ENCODE results near the gene KCNIP2. TPM values are rescaled to one million over a fixed set of nuclear protein-coding genes. Genes with fewer than 3 reads are reported as not detected.

Gene KCNIP2
- total RNA-seq, 4 donors from 2014 or later = 0.33 to 2.4 (median 0.39) TPM; not detected in 1

GRCh38 chr10:101778151-101778780 is 65.3 kb downstream of the KCNIP2 start:
- intact Hi-C loops (cut with DNase I; ENCODE audit: low total_unique reads) = no loop called here
- H3K27ac ChIP-seq = no peak overlapping the region
- H3K36me3 ChIP-seq = no peaks in the 10 kb centered on the region
- in situ Hi-C loops (cut with MboI; ENCODE audit: low sequenced_read_pairs in 4 of 4) = no loop called here
- H3K4me3 ChIP-seq = no peak overlapping the region
- ATAC-seq (no peak), DNase-seq (no peak)
- no peaks in the 10 kb centered on the region for H3K9me3 ChIP-seq
- peaks cover 51 to 56% (median 52%) of the 10 kb centered on the region in 3 donors for H3K27me3 ChIP-seq
- peaks cover 25 to 32% of the 10 kb centered on the region in 2 donors for H3K4me1 ChIP-seq
- no peak for TF ChIP-seq CTCF (IDR thresholded peaks at IDR 0.05 in 4 of 5, conservative IDR thresholded peaks at IDR 0.05 in 1 of 5)

- Histone ChIP-seq H3K36me3 (no peaks in the 10 kb centered on the region), H3K27ac (no peak overlapping the region), H3K4me1 (peaks cover 25 to 28% of the 10 kb centered on the region in 2 donors), H3K27me3 (peaks cover 57 to 62% (median 58%) of the 10 kb centered on the region in 3 donors), H3K9me3 (no peaks in the 10 kb centered on the region), H3K4me3 (no peak overlapping the region)
- DNase-seq (no peak), ATAC-seq (no peak)
- intact Hi-C loops (cut with DNase I; ENCODE audit: low total_unique reads) (no loop called here), in situ Hi-C loops (cut with MboI; ENCODE audit: low sequenced_read_pairs in 4 of 4) (no loop called here)
- TF ChIP-seq CTCF (IDR thresholded peaks at IDR 0.05 in 4 of 5, conservative IDR thresholded peaks at IDR 0.05 in 1 of 5) = no peak
- TF ChIP-seq POLR2A (IDR thresholded peaks at IDR 0.05) = no peak
Measured at GRCh38 chr10:101777619-101778145, 65.9 kb downstream of the KCNIP2 start.

DNA sequence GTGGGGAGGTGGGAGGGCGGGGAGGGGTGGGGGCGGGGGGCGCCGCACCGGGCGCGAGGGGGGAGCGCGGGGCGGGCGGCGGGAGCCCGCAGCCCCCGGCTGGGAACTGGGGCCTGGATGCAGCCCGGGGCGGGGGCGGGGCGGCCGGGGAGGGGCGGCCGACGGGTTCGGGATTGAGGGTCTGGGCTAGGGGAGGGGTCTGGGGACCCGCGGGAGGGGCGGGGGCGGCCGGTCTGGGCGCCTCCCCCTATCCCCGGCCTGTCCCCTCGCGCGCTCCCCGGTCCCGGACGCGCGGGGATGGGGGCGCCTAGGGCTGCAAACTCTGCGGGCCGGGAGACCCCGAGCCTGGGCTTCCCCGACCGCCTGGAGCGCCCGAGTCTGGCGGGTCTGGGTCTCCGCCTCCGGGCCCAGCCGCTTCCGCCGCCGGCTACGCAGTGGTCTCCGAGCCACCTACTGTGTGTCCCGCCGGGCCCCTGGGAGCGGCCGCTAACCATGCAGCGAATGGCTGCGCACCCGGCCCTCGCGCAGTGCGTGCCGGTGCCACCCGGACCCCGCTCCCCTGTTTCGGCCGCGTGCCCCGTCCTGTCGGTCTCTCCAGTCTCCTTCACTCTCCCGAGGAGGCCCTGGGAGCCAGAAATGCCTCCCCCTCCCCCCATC is 67.3 kb downstream of the KCNIP2 start:
- Histone ChIP-seq H3K4me3 (peak overlapping the region in 1 of 4 donors; percentile 9), H3K36me3 (no peaks in the 10 kb centered on the region), H3K9me3 (no peaks in the 10 kb centered on the region), H3K27ac (no peak overlapping the region), H3K27me3 (peaks cover 69 to 72% (median 72%) of the 10 kb centered on the region in 3 donors), H3K4me1 (peaks cover 19 to 21% of the 10 kb centered on the region in 2 donors)
- no peak for ATAC-seq
- no peak for TF ChIP-seq POLR2A (IDR thresholded peaks at IDR 0.05)
- no peak for TF ChIP-seq CTCF (IDR thresholded peaks at IDR 0.05 in 4 of 5, conservative IDR thresholded peaks at IDR 0.05 in 1 of 5)
- in situ Hi-C loops (cut with MboI; ENCODE audit: low sequenced_read_pairs in 4 of 4) = no loop called here
- no peak for DNase-seq
- intact Hi-C loops (cut with DNase I; ENCODE audit: low total_unique reads) = no loop called here

Other genes with a start within 250 kb of the KCNIP2 start
- gene FBXW4, start 148.6 kb downstream of the KCNIP2 start, total RNA-seq = 10 to 100 TPM; 43.1 to 72.6 (median 70.2) TPM
- gene FGF8, start 67.7 kb downstream of the KCNIP2 start, total RNA-seq = not detected
- 10 to 100 TPM; 12.9 to 37.0 (median 16.0) TPM for gene NPM3, start 60.4 kb downstream of the KCNIP2 start, total RNA-seq
- gene OGA, start 25.4 kb downstream of the KCNIP2 start, total RNA-seq = 10 to 100 TPM; 25.8 to 85.5 (median 48.3) TPM
- 10 to 100 TPM in 3 of 4 donors, 1 to 10 TPM in 1; 9.7 to 14.9 (median 13.4) TPM for gene ARMH3, start 212.4 kb upstream of the KCNIP2 start, total RNA-seq
- gene HPS6, start 221.5 kb upstream of the KCNIP2 start, total RNA-seq = 10 to 100 TPM; 12.7 to 21.8 (median 19.4) TPM

Measured in gastrocnemius medialis (tissue), 4 donors.